Breast epithelium (tissue), 4 donors: Measurements from ENCODE around the gene NAP1L4. TPM values are rescaled to one million over a fixed set of nuclear protein-coding genes. Genes with fewer than 3 reads are reported as not detected.

Source experiments
- DNase-seq, 2 donors: peaks; one replicate each; pipeline ENCODE4 v3.0.0-alpha.2; 2019; ENCODE audit warnings: low spot score in 2 of 2
- H3K27ac ChIP-seq, 2 donors: fragments of 200-600 bp; sonication (generic) in 1 of 2; one replicate each; pipeline ENCODE4 v1.5.1; 2016 to 2019; ENCODE audit warnings: mild to moderate bottlenecking in 1 of 2
- H3K27me3 ChIP-seq, 2 donors: fragments of 200-600 bp; sonication (generic) in 1 of 2; one replicate each; pipeline versions ENCODE4 v1.5.1 to v1.6.0; 2017 to 2019; ENCODE audit warnings: control low read depth in 1 of 2, mild to moderate bottlenecking in 1 of 2
- H3K36me3 ChIP-seq: fragments of 200-600 bp; one replicate; pipeline ENCODE4 v1.5.1; 2019
- H3K4me1 ChIP-seq, 2 donors: fragments of 200-600 bp; sonication (generic); one replicate each; pipeline ENCODE4 v1.5.1; 2016 to 2019; ENCODE audit warnings: control low read depth in 1 of 2
- H3K4me3 ChIP-seq, 3 donors: fragments of 200-600 bp; sonication (generic); 1 replicate in 2 of 3; 2 replicates in 1 of 3; pipeline ENCODE4 v1.5.1; 2016 to 2019; ENCODE audit warnings: mild to moderate bottlenecking in 3 of 3, moderate library complexity in 2 of 3
- H3K9me3 ChIP-seq, 2 donors: fragments of 200-600 bp; sonication (generic) in 1 of 2; one replicate each; pipeline ENCODE4 v1.5.1; 2016 to 2019; ENCODE audit warnings: control low read depth in 1 of 2
- CTCF ChIP-seq, 3 donors: fragments of 450-650 bp; IDR thresholded peaks; one replicate each; pipeline ENCODE4 v1.5.1; 2016 to 2017; ENCODE audit warnings: antibody characterized with exemption in 3 of 3, mild to moderate bottlenecking in 3 of 3, moderate library complexity in 3 of 3
- POLR2A ChIP-seq: fragments of 450-650 bp; IDR thresholded peaks from one replicate; pipeline ENCODE4 v1.6.1; 2016; ENCODE audit warnings: antibody characterized with exemption, mild to moderate bottlenecking, moderate library complexity
- POLR2AphosphoS5 ChIP-seq, 3 donors: sonication (generic); formaldehyde crosslinking; IDR thresholded peaks; one replicate each; pipeline ENCODE4 v1.6.1; 2017; ENCODE audit warnings: antibody characterized with exemption in 3 of 3
- intact Hi-C: fragments of 100-400 bp; cut with DNase I; formaldehyde crosslinking; loops from one replicate; pipeline ENCODE4 v1.15.1; 2023; ENCODE audit warnings: low total_unique reads
- total RNA-seq, 3 donors: library from RNA; depleted of rRNA; stranded (reverse); fragments of >200 nt; gene quantifications; one replicate each; pipeline ENCODE4 v1.1.0, GENCODE V29; 2016

The NAP1L4 gene
- total RNA-seq, 3 donors from 2014 or later: 87.1 to 167 (median 98.3) TPM

GRCh38 chr11:2899080-2899783 lies 92.9 kb downstream of the NAP1L4 start:
- Histone ChIP-seq H3K4me3 (peak overlapping the region in 1 of 3 donors; percentile 15), H3K36me3 (no peaks in the 10 kb centered on the region), H3K27ac (peak overlapping the region; percentile 73 to 89), H3K4me1 (peaks cover 11 to 23% of the 10 kb centered on the region in 2 donors), H3K27me3 (no peaks in the 10 kb centered on the region), H3K9me3 (no peaks in the 10 kb centered on the region)
- peak in 1 of 3 donors; percentile 32 for TF ChIP-seq POLR2AphosphoS5 (IDR thresholded peaks at IDR 0.05)
- TF ChIP-seq CTCF (IDR thresholded peaks at IDR 0.05): no peak
- peak in 1 of 2 donors; percentile 86 for DNase-seq
- intact Hi-C loops: no loop called here

GRCh38 chr11:2898366-2899079 lies 93.6 kb downstream of the NAP1L4 start:
- no peak for DNase-seq
- no peaks in the 10 kb centered on the region for H3K36me3 ChIP-seq
- H3K9me3 ChIP-seq: no peaks in the 10 kb centered on the region
- H3K27ac ChIP-seq: peak overlapping the region; percentile 73 to 89
- peak in 1 of 3 donors; percentile 49 for TF ChIP-seq POLR2AphosphoS5 (IDR thresholded peaks at IDR 0.05)
- TF ChIP-seq POLR2A: no peak
- intact Hi-C loops: no loop called here
- peak overlapping the region in 1 of 3 donors; percentile 15 for H3K4me3 ChIP-seq
- H3K4me1 ChIP-seq: peaks cover 11 to 16% of the 10 kb centered on the region in 2 donors
- H3K27me3 ChIP-seq: no peaks in the 10 kb centered on the region

GRCh38 chr11:2897048-2897447 lies 95.1 kb downstream of the NAP1L4 start:
- TF ChIP-seq POLR2A (no peak), POLR2AphosphoS5 (IDR thresholded peaks at IDR 0.05) (no peak), CTCF (IDR thresholded peaks at IDR 0.05) (no peak)
- no peaks in the 10 kb centered on the region for H3K9me3 ChIP-seq
- H3K4me3 ChIP-seq: no peak overlapping the region
- H3K27ac ChIP-seq: no peak overlapping the region
- H3K27me3 ChIP-seq: no peaks in the 10 kb centered on the region
- intact Hi-C loops: no loop called here
- H3K36me3 ChIP-seq: no peaks in the 10 kb centered on the region
- no peak for DNase-seq
- H3K4me1 ChIP-seq: peaks cover 4 to 9% of the 10 kb centered on the region in 2 donors

- no peaks in the 10 kb centered on the region for H3K9me3 ChIP-seq
- intact Hi-C loops: no loop called here
- peaks cover 9 to 19% of the 10 kb centered on the region in 2 donors for H3K4me1 ChIP-seq
- no peak for DNase-seq
- H3K4me3 ChIP-seq: no peak overlapping the region
- no peak overlapping the region for H3K27ac ChIP-seq
- H3K36me3 ChIP-seq: no peaks in the 10 kb centered on the region
- TF ChIP-seq POLR2A (no peak), CTCF (IDR thresholded peaks at IDR 0.05) (no peak), POLR2AphosphoS5 (IDR thresholded peaks at IDR 0.05) (no peak)
- no peaks in the 10 kb centered on the region for H3K27me3 ChIP-seq
Measured at GRCh38 chr11:2896047-2896446, 96.1 kb downstream of the NAP1L4 start.

Other genes starting within 250 kb of the NAP1L4 start
- 100 to 1,000 TPM in 1 of 3 donors, 10 to 100 TPM in 2; 48.2 to 136 (median 88.8) TPM for gene CDKN1C, start 106.6 kb downstream of the NAP1L4 start, total RNA-seq
- gene PHLDA2, start 62.9 kb downstream of the NAP1L4 start, total RNA-seq: 1 to 10 TPM in 2 of 3 donors, not detected in 1; 2.0 to 2.3 TPM
- gene CARS1, start 65.1 kb upstream of the NAP1L4 start, total RNA-seq: 10 to 100 TPM; 30.1 to 42.6 (median 40.7) TPM
- gene OSBPL5, start 173.0 kb upstream of the NAP1L4 start, total RNA-seq: 10 to 100 TPM; 25.3 to 64.2 (median 27.8) TPM
- gene MRGPRG, start 226.5 kb upstream of the NAP1L4 start, total RNA-seq: not detected
- gene MRGPRE, start 240.1 kb upstream of the NAP1L4 start, total RNA-seq: not detected